Keratinocyte (primary cell): ENCODE results near the gene FES. TPM values are rescaled to one million over a fixed set of nuclear protein-coding genes. Genes with fewer than 3 reads are reported as not detected.

Experiments used
- DNase-seq: peaks from one replicate; pipeline ENCODE4 v3.0.0-alpha.2; 2011; ENCODE audit warnings: low read depth, missing footprints, low spot score
- FAIRE-seq: peaks from 2 replicates; lab custom pipeline; 2011; peaks lifted over from hg19 to GRCh38; lab: Jason Lieb, UNC
- H2AFZ ChIP-seq: 2 replicates; pipeline ENCODE4 v1.6.0; 2012; ENCODE audit warnings: low read length, control low read depth, inconsistent platforms; ENCODE audit not compliant: control insufficient read depth
- H3K27ac ChIP-seq: 2 replicates; pipeline ENCODE4 v1.5.1; 2011; ENCODE audit warnings: low read length; ENCODE audit not compliant: control insufficient read depth, insufficient read depth
- H3K27me3 ChIP-seq: 3 replicates; pipeline ENCODE4 v1.6.0; 2011; ENCODE audit warnings: low read length; ENCODE audit not compliant: control insufficient read depth, insufficient read depth; ENCODE audit errors: extremely low read depth
- H3K36me3 ChIP-seq, 2 experiments: 2 replicates in 1 of 2; 3 replicates in 1 of 2; pipeline ENCODE4 v1.5.1; 2011; ENCODE audit warnings: low read length in 2 of 2, mild to moderate bottlenecking in 1 of 2; ENCODE audit not compliant: control insufficient read depth in 2 of 2, insufficient read depth in 2 of 2; ENCODE audit errors: extremely low read depth in 1 of 2
- H3K4me1 ChIP-seq: 3 replicates; pipeline ENCODE4 v1.5.1; 2011; ENCODE audit warnings: low read length; ENCODE audit not compliant: control insufficient read depth, insufficient read depth; ENCODE audit errors: extremely low read depth
- H3K4me2 ChIP-seq: 3 replicates; pipeline ENCODE4 v1.6.0; 2011; ENCODE audit warnings: low read depth, low read length; ENCODE audit not compliant: control insufficient read depth, insufficient read depth; ENCODE audit errors: extremely low read depth
- H3K4me3 ChIP-seq, 3 experiments: fragments of 200-600 bp in 1 of 3; sonication (generic) in 1 of 3; 2 replicates in 2 of 3; 3 replicates in 1 of 3; pipeline ENCODE4 v1.5.1; 2011 to 2016; ENCODE audit warnings: low read length in 3 of 3, mild to moderate bottlenecking in 3 of 3, control low read depth in 2 of 3, inconsistent platforms in 1 of 3, low read depth in 1 of 3, mixed read lengths in 1 of 3, mixed run types in 1 of 3, moderate library complexity in 1 of 3; ENCODE audit not compliant: control insufficient read depth in 2 of 3, insufficient read depth in 2 of 3; ENCODE audit errors: extremely low read depth in 1 of 3
- H3K79me2 ChIP-seq: 2 replicates; pipeline ENCODE4 v1.6.0; 2012; ENCODE audit warnings: low read length; ENCODE audit not compliant: control insufficient read depth, insufficient read depth
- H3K9ac ChIP-seq: 3 replicates; pipeline ENCODE4 v1.6.0; 2011; ENCODE audit warnings: low read length; ENCODE audit not compliant: control insufficient read depth, insufficient read depth; ENCODE audit errors: extremely low read depth
- H3K9me1 ChIP-seq: 3 replicates; pipeline ENCODE4 v1.6.0; 2011; ENCODE audit warnings: low read length; ENCODE audit not compliant: control insufficient read depth, insufficient read depth; ENCODE audit errors: extremely low read depth
- H3K9me3 ChIP-seq: 2 replicates; pipeline ENCODE4 v1.5.1; 2012; ENCODE audit warnings: low read depth, low read length; ENCODE audit not compliant: control insufficient read depth
- H4K20me1 ChIP-seq: 3 replicates; pipeline ENCODE4 v1.6.0; 2011; ENCODE audit warnings: low read length; ENCODE audit not compliant: control insufficient read depth, insufficient read depth; ENCODE audit errors: extremely low read depth
- EZH2 ChIP-seq: IDR thresholded peaks from one replicate; pipeline ENCODE4 v1.6.1; 2012; ENCODE audit warnings: inconsistent platforms, mild to moderate bottlenecking, low read length, moderate library complexity
- dilution Hi-C: fragments of 300-500 bp; cut with MboI; formaldehyde crosslinking; loops from one replicate; pipeline ENCODE4 v1.7.0; 2020; ENCODE audit warnings: low sequenced_read_pairs; ENCODE audit not compliant: extremely low pct_ligation_motif_present
- polyA plus RNA-seq, 5 experiments: library from polyadenylated mRNA; depleted of rRNA in 3 of 5; stranded (reverse) in 3 of 5; stranded (forward) in 1 of 5; unstranded in 1 of 5; fragments of >200 nt; gene quantifications; 1 replicate in 1 of 5; 2 replicates in 3 of 5; 3 replicates in 1 of 5; pipeline versions ENCODE4 v1.2.1 to v1.2.3, GENCODE V29; 2011 to 2012; ENCODE audit warnings: missing spikeins in 2 of 5, low read depth in 1 of 5, low replicate concordance in 1 of 5
- TF ChIP-seq, protein P1 (sequence below), 3 experiments: IDR thresholded peaks in 1 of 3; conservative IDR thresholded peaks in 1 of 3; optimal IDR thresholded peaks in 1 of 3; 2 replicates in 2 of 3; 3 replicates in 1 of 3; pipeline versions ENCODE3 to v1.5.1; 2011; ENCODE audit warnings: low read length in 3 of 3, mild to moderate bottlenecking in 3 of 3, moderate library complexity in 2 of 3, control low read depth in 1 of 3, inconsistent platforms in 1 of 3; ENCODE audit not compliant: insufficient read depth in 2 of 3; ENCODE audit errors: extremely low read depth in 1 of 3

Gene FES
- polyA plus RNA-seq, 1 donor (not counting 4 experiments of a cell fraction or from before 2014, with no cell fraction given): 0.34 TPM

DNA sequence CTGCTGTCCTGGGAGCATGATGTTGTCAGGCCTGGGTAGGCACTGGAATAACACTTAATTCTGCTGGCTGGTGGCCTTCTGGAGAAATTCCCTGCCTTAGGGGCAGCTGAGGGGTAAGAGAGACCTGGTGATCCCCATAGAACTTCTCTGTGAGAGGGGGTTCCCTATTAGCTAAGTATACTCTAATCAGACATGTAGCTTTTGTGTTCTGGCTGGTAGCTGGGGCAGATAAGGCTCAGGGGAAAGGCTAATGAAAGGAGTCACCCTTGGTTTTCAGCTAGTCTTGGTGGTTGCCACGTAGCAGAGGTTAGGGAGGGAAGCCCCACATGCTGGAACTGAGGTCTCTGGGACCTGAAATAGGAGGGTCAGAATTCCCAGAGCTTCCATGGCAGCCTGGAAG lies 49.0 kb downstream of the FES start:
- Histone ChIP-seq H3K9ac (no peak overlapping the region), H3K9me1 (no peaks in the 10 kb centered on the region), H4K20me1 (no peaks in the 10 kb centered on the region), H3K36me3 (peaks cover 3 to 7% of the 10 kb centered on the region in 2 experiments), H3K9me3 (no peaks in the 10 kb centered on the region), H3K27ac (no peak overlapping the region), H3K4me3 (no peak overlapping the region), H3K27me3 (no peaks in the 10 kb centered on the region), H3K79me2 (peaks cover 21% of the 10 kb centered on the region), H3K4me2 (no peak overlapping the region), H2AFZ (no peak overlapping the region), H3K4me1 (peaks cover 39% of the 10 kb centered on the region)
- DNase-seq (no peak), FAIRE-seq (no peak)
- dilution Hi-C loops: no loop called here
- TF ChIP-seq EZH2: no peak
- TF ChIP-seq, protein P1, sequence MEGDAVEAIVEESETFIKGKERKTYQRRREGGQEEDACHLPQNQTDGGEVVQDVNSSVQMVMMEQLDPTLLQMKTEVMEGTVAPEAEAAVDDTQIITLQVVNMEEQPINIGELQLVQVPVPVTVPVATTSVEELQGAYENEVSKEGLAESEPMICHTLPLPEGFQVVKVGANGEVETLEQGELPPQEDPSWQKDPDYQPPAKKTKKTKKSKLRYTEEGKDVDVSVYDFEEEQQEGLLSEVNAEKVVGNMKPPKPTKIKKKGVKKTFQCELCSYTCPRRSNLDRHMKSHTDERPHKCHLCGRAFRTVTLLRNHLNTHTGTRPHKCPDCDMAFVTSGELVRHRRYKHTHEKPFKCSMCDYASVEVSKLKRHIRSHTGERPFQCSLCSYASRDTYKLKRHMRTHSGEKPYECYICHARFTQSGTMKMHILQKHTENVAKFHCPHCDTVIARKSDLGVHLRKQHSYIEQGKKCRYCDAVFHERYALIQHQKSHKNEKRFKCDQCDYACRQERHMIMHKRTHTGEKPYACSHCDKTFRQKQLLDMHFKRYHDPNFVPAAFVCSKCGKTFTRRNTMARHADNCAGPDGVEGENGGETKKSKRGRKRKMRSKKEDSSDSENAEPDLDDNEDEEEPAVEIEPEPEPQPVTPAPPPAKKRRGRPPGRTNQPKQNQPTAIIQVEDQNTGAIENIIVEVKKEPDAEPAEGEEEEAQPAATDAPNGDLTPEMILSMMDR (optimal IDR thresholded peaks at IDR 0.05 in 1 of 3, IDR thresholded peaks at IDR 0.05 in 1 of 3, conservative IDR thresholded peaks at IDR 0.05 in 1 of 3; ENCODE audit: extremely low read depth in 1 of 3, insufficient read depth in 2 of 3, low read length in 3 of 3): no peak

DNA sequence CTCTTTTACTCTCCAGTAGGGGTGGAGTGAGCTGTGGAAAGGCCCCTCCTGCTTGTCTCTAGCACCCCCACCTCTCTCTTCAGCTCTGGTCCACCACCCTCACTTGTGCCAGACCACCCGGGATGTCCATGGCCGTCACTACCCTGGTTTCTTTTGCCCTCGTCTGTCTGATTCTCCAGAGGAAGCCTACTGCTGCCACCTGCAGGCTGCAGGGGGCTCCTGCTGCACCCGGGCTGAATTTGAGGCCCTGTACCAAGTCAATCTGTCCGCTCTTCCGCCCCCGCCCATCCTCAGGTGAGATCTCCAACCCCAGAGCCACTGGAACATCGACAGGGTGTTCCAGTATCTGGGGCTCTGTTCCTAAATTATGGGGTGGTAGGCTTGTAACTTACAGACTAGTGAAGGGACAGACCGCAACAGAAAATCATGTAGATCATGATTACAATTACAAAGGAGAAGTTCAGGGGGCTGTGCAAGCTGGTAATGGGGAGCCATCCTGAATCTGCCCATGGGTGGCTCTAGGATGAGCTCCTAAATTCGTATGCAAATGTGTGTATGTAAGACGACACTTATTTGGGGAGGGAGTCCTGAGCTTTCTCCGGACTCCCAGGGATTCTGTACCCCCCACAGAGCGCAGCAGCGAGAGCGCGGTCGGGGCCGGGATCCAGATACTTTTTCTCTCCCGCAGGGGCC lies 50.1 kb downstream of the FES start:
- peak overlapping the region; percentile 98 for H3K4me2 ChIP-seq
- peak overlapping the region; percentile 26 for H3K27ac ChIP-seq
- H3K4me1 ChIP-seq: peaks cover 35% of the 10 kb centered on the region
- DNase-seq (peak; percentile 67), FAIRE-seq (no peak)
- H3K27me3 ChIP-seq: no peaks in the 10 kb centered on the region
- no peaks in the 10 kb centered on the region for H3K9me1 ChIP-seq
- peaks cover 8 to 11% of the 10 kb centered on the region in 2 experiments for H3K36me3 ChIP-seq
- H3K79me2 ChIP-seq: peaks cover 21% of the 10 kb centered on the region
- H4K20me1 ChIP-seq: no peaks in the 10 kb centered on the region
- dilution Hi-C loops: no loop called here
- peak overlapping the region; percentile 44 for H3K9ac ChIP-seq
- no peaks in the 10 kb centered on the region for H3K9me3 ChIP-seq
- TF ChIP-seq, protein P1 (optimal IDR thresholded peaks at IDR 0.05 in 1 of 3, IDR thresholded peaks at IDR 0.05 in 1 of 3, conservative IDR thresholded peaks at IDR 0.05 in 1 of 3; ENCODE audit: extremely low read depth in 1 of 3, insufficient read depth in 2 of 3, low read length in 3 of 3): peak; percentile 90 to 93 (median 92)
- no peak for TF ChIP-seq EZH2
- H2AFZ ChIP-seq: peak overlapping the region; percentile 80
- H3K4me3 ChIP-seq: peak overlapping the region; percentile 75 to 94 (median 91)
